Kidney (tissue), 14 donors: ENCODE measurements around the gene ALLC. TPM values are rescaled to one million over a fixed set of nuclear protein-coding genes. Genes with fewer than 3 reads are reported as not detected.

Experiments used
- DNase-seq, 5 donors: peaks; one replicate each; pipeline ENCODE4 v3.0.0-alpha.2; 2013 to 2020
- FAIRE-seq: peaks from 2 replicates; lab custom pipeline; 2012; peaks lifted over from hg19 to GRCh38; lab: Jason Lieb, UNC
- H3K27ac ChIP-seq, 2 donors: one replicate each; pipeline ENCODE4 v1.7.0; 2013; ENCODE audit warnings: low read depth in 2 of 2, low read length in 2 of 2, inconsistent platforms in 1 of 2
- H3K27me3 ChIP-seq: one replicate; pipeline ENCODE4 v1.7.1; 2013; ENCODE audit warnings: low read length, inconsistent platforms; ENCODE audit not compliant: control insufficient read depth, insufficient read depth
- H3K36me3 ChIP-seq, 3 donors: one replicate each; pipeline versions ENCODE4 v1.7.0 to v1.7.1; 2013; ENCODE audit warnings: low read length in 3 of 3, control low read depth in 1 of 3, inconsistent platforms in 1 of 3; ENCODE audit not compliant: insufficient read depth in 3 of 3, control insufficient read depth in 2 of 3
- H3K4me1 ChIP-seq, 3 donors: one replicate each; pipeline versions ENCODE4 v1.7.0 to v1.7.1; 2013; ENCODE audit warnings: low read length in 3 of 3, inconsistent platforms in 1 of 3, low read depth in 1 of 3; ENCODE audit not compliant: control insufficient read depth in 2 of 3, insufficient read depth in 2 of 3
- H3K4me3 ChIP-seq, 3 donors: one replicate each; pipeline versions ENCODE4 v1.7.0 to v1.8.1; 2013; ENCODE audit warnings: low read length in 3 of 3, control low read depth in 1 of 3, inconsistent platforms in 1 of 3
- H3K9ac ChIP-seq, 3 donors: one replicate each; pipeline versions ENCODE4 v1.7.0 to v1.7.1; 2013; ENCODE audit warnings: low read length in 3 of 3, control low read depth in 1 of 3, inconsistent platforms in 1 of 3
- H3K9me3 ChIP-seq, 3 donors: one replicate each; pipeline versions ENCODE4 v1.7.0 to v1.7.1; 2013; ENCODE audit warnings: low read length in 3 of 3, control low read depth in 1 of 3, inconsistent platforms in 1 of 3; ENCODE audit not compliant: control insufficient read depth in 2 of 3, insufficient read depth in 1 of 3
- CTCF ChIP-seq: IDR thresholded peaks from 3 replicates; pipeline ENCODE4 v1.5.1; 2012; ENCODE audit warnings: mild to moderate bottlenecking, moderate library complexity, borderline replicate concordance; ENCODE audit not compliant: insufficient read depth; ENCODE audit errors: extremely low read depth
- intact Hi-C: fragments of 100-400 bp; cut with DNase I; formaldehyde crosslinking; loops from one replicate; pipeline ENCODE4 v1.11.1; 2022
- polyA plus RNA-seq: library from polyadenylated mRNA; stranded (reverse); fragments of 350-450 nt; fragmentation: Illumina TruSeq; extraction: RNeasy Lipid Tissue Mini Kit (QIAGEN cat#74804); gene quantifications from one replicate; pipeline ENCODE4 v1.2.3, GENCODE V29; 2014; ENCODE audit warnings: low read depth, low replicate concordance; ENCODE audit not compliant: insufficient read depth
- total RNA-seq: library from RNA; stranded (reverse); fragmentation: NEBNext Ultra II Directional; extraction: Animal tissue kit (Norgen Biotek cat#: 25700); gene quantifications from one replicate; pipeline ENCODE4 v1.2.1, GENCODE V29; 2021
- donor health status: control.
- donor health status: control.
- donor health status: control.
- donor health status: control.
- donor health status: control.
- donor health status: DM: yes; HTN: yes; CAD: no.
- donor health status: Normal renal cell carcinoma (clear cell type).

Gene ALLC
- total and polyA plus RNA-seq, 2 donors from 2014 or later, result 1.3 TPM; not detected in 1

- Histone ChIP-seq H3K4me1 (no peaks in the 10 kb centered on the region), H3K27me3 (no peaks in the 10 kb centered on the region), H3K27ac (no peak overlapping the region), H3K36me3 (no peaks in the 10 kb centered on the region), H3K9me3 (no peaks in the 10 kb centered on the region), H3K4me3 (no peak overlapping the region), H3K9ac (no peak overlapping the region)
- no peak for TF ChIP-seq CTCF
- peak in 2 of 5 donors; percentile 41 to 61 for DNase-seq
- intact Hi-C loops, result no loop called here
- no peak for FAIRE-seq
Observed at GRCh38 chr2:3712831-3713503, 55.0 kb downstream of the ALLC start.

- no peak for FAIRE-seq
- DNase-seq, result no peak
- no peak for TF ChIP-seq CTCF
- intact Hi-C loops, result no loop called here
- Histone ChIP-seq H3K9ac (no peak overlapping the region), H3K27ac (no peak overlapping the region), H3K27me3 (no peaks in the 10 kb centered on the region), H3K9me3 (no peaks in the 10 kb centered on the region), H3K4me3 (no peak overlapping the region), H3K4me1 (no peaks in the 10 kb centered on the region), H3K36me3 (no peaks in the 10 kb centered on the region)
Observed at GRCh38 chr2:3718679-3719078, 60.7 kb downstream of the ALLC start.

- Histone ChIP-seq H3K9me3 (no peaks in the 10 kb centered on the region), H3K4me1 (no peaks in the 10 kb centered on the region), H3K4me3 (no peak overlapping the region), H3K9ac (no peak overlapping the region), H3K27me3 (no peaks in the 10 kb centered on the region), H3K36me3 (no peaks in the 10 kb centered on the region), H3K27ac (no peak overlapping the region)
- TF ChIP-seq CTCF, result no peak
- FAIRE-seq, result no peak
- intact Hi-C loops, result no loop called here
- no peak for DNase-seq
Observed at GRCh38 chr2:3725002-3725401, 67.0 kb downstream of the ALLC start.
